Right atrium auricular region (tissue), 2 donors: ENCODE results near the gene PRRG3. TPM values are rescaled to one million over a fixed set of nuclear protein-coding genes. Genes with fewer than 3 reads are reported as not detected.
A peak's percentile ranks its signal among the peaks of the same experiment; 100 is the strongest.
"Not testable (repeated sequence)": the region's sequence is repeated elsewhere in the genome, so short reads cannot be mapped to it uniquely, and the experiment has no call there.

ENCODE experiments used
- DNase-seq: peaks from one replicate; pipeline ENCODE4 v3.0.0-alpha.2; 2019; ENCODE audit warnings: low spot score
- H3K27ac ChIP-seq, 2 donors: fragments of 200-600 bp; sonication (generic); 1 replicate in 1 of 2; 2 replicates in 1 of 2; pipeline ENCODE4 v1.5.1; 2016 to 2019
- H3K27me3 ChIP-seq, 2 donors: fragments of 200-600 bp; sonication (generic); one replicate each; pipeline versions ENCODE4 v1.5.1 to v1.6.0; 2017 to 2019
- H3K36me3 ChIP-seq: fragments of 200-600 bp; sonication (generic); one replicate; pipeline ENCODE4 v1.5.1; 2016
- H3K4me1 ChIP-seq, 2 donors: fragments of 200-600 bp; sonication (generic); one replicate each; pipeline versions ENCODE4 v1.5.1 to v1.6.0; 2017 to 2019
- H3K4me3 ChIP-seq, 2 donors: fragments of 200-600 bp; sonication (generic); 1 replicate in 1 of 2; 2 replicates in 1 of 2; pipeline ENCODE4 v1.5.1; 2017 to 2019; ENCODE audit warnings: mild to moderate bottlenecking in 1 of 2, moderate library complexity in 1 of 2
- H3K9me3 ChIP-seq, 2 donors: fragments of 200-600 bp; sonication (generic); one replicate each; pipeline ENCODE4 v1.5.1; 2019
- CTCF ChIP-seq, 2 donors: fragments of 200-600 bp; sonication (generic); IDR thresholded peaks; one replicate each; pipeline ENCODE4 v1.5.1; 2019; ENCODE audit warnings: antibody characterized with exemption in 2 of 2
- total RNA-seq, 2 donors: library from RNA; depleted of rRNA; stranded (reverse); fragments of >200 nt; gene quantifications; one replicate each; pipeline ENCODE4 v1.1.0, GENCODE V29; 2016

Gene PRRG3
- total RNA-seq, 2 donors from 2014 or later, result 0.08 to 1.7 TPM

GRCh38 chrX:151687635-151688034 is 7.6 kb upstream of the PRRG3 start:
- DNase-seq, result peak; percentile 38
- Histone ChIP-seq H3K4me1 (no peaks in the 10 kb centered on the region), H3K9me3 (no peaks in the 10 kb centered on the region), H3K27ac (no peak overlapping the region), H3K36me3 (no peaks in the 10 kb centered on the region), H3K27me3 (no peaks in the 10 kb centered on the region), H3K4me3 (no peak overlapping the region)
- TF ChIP-seq CTCF (IDR thresholded peaks at IDR 0.05), result no peak

GRCh38 chrX:151688695-151689094 is 6.6 kb upstream of the PRRG3 start:
- Histone ChIP-seq H3K27me3 (no peaks in the 10 kb centered on the region), H3K9me3 (no peaks in the 10 kb centered on the region), H3K4me3 (no peak overlapping the region), H3K4me1 (no peaks in the 10 kb centered on the region), H3K27ac (no peak overlapping the region), H3K36me3 (no peaks in the 10 kb centered on the region)
- TF ChIP-seq CTCF (IDR thresholded peaks at IDR 0.05), result no peak
- DNase-seq, result no peak

GRCh38 chrX:151692825-151693224 is 2.4 kb upstream of the PRRG3 start:
- Histone ChIP-seq H3K27me3 (no peaks in the 10 kb centered on the region), H3K9me3 (no peaks in the 10 kb centered on the region), H3K4me3 (no peak overlapping the region), H3K27ac (no peak overlapping the region), H3K36me3 (no peaks in the 10 kb centered on the region), H3K4me1 (no peaks in the 10 kb centered on the region)
- no peak for TF ChIP-seq CTCF (IDR thresholded peaks at IDR 0.05)
- DNase-seq, result no peak

GRCh38 chrX:151694121-151694520 is 1.1 kb upstream of the PRRG3 start:
- Histone ChIP-seq H3K36me3 (no peaks in the 10 kb centered on the region), H3K27ac (no peak overlapping the region), H3K4me1 (no peaks in the 10 kb centered on the region), H3K27me3 (no peaks in the 10 kb centered on the region), H3K9me3 (no peaks in the 10 kb centered on the region), H3K4me3 (no peak overlapping the region)
- no peak for DNase-seq
- TF ChIP-seq CTCF (IDR thresholded peaks at IDR 0.05), result no peak

- DNase-seq, result no peak
- no peaks in the 10 kb centered on the region for H3K9me3 ChIP-seq
- no peak for TF ChIP-seq CTCF (IDR thresholded peaks at IDR 0.05)
- no peaks in the 10 kb centered on the region for H3K27me3 ChIP-seq
- H3K4me1 ChIP-seq, result no peaks in the 10 kb centered on the region
- no peak overlapping the region for H3K27ac ChIP-seq
- H3K4me3 ChIP-seq, result peak overlapping the region in 1 of 2 donors; percentile 45
- H3K36me3 ChIP-seq, result no peaks in the 10 kb centered on the region
Observed at GRCh38 chrX:151695583-151696340, 504 bp downstream of the PRRG3 start.

GRCh38 chrX:151697082-151697481 is 1.8 kb downstream of the PRRG3 start:
- H3K4me1 ChIP-seq, DNase-seq, H3K4me3 ChIP-seq, H3K27me3 ChIP-seq, H3K36me3 ChIP-seq, H3K27ac ChIP-seq, H3K9me3 ChIP-seq: not testable (repeated sequence)
